ENCODE results near the gene SP1. TPM values are rescaled to one million over a fixed set of nuclear protein-coding genes. Genes with fewer than 3 reads are reported as not detected.

Gene SP1
- total RNA-seq, 1 experiment from 2014 or later = 72.9 TPM

- intact Hi-C loops (cut with micrococcal nuclease) = no loop called here
- Mint-ChIP-seq H3K9me3 (ENCODE audit: unreplicated experiment) (no peaks in the 10 kb centered on the region), H3K27ac (ENCODE audit: low read depth, unreplicated experiment) (no peak overlapping the region), H3K4me1 (ENCODE audit: insufficient read depth, unreplicated experiment) (peaks cover 34% of the 10 kb centered on the region), H3K36me3 (ENCODE audit: insufficient read depth, unreplicated experiment) (peaks cover 100% of the 10 kb centered on the region), H3K4me3 (ENCODE audit: unreplicated experiment) (no peak overlapping the region), H3K27me3 (ENCODE audit: insufficient read depth, unreplicated experiment) (no peaks in the 10 kb centered on the region)
- ChIA-PET CTCF (interaction anchor here (0.7 to 1.7 kb wide), 3 partner anchors 32 to 45 kb away, joined by 3 to 4 read pairs (median 3); no protein-coding TSS in a partner anchor), POLR2A (interaction anchor here (0.8 to 5.3 kb wide), 3 partner anchors 9 to 16 kb away, joined by 5 to 25 read pairs (median 5); no protein-coding TSS in a partner anchor)
- no peak for TF ChIP-seq CTCF (IDR thresholded peaks at IDR 0.05; ENCODE audit: unreplicated experiment)
- no peak for DNase-seq (ENCODE audit: unreplicated experiment)
- no TSS peak for BruUV-seq (replicated peaks)
Measured at GRCh38 chr12:53465679-53466078, 85.7 kb downstream of the SP1 start.

Other genes with a start within 250 kb of the SP1 start
- gene ZNF740, start 199.5 kb upstream of the SP1 start, total RNA-seq (2022) = 34.9 and 36.2 TPM in 2 replicates
- gene CSAD, start 199.3 kb upstream of the SP1 start, total RNA-seq (2022) = 22.7 and 30.8 TPM in 2 replicates
- gene ITGB7, start 172.9 kb upstream of the SP1 start, total RNA-seq (2022) = 1.0 and 1.1 TPM in 2 replicates
- 30.9 and 43.7 TPM in 2 replicates for gene RARG, start 148.0 kb upstream of the SP1 start, total RNA-seq (2022)
- 9.8 and 12.1 TPM in 2 replicates for gene ESPL1, start 111.9 kb upstream of the SP1 start, total RNA-seq (2022)
- gene PFDN5, start 84.6 kb upstream of the SP1 start, total RNA-seq (2022) = 205 and 229 TPM in 2 replicates
- gene MYG1, start 80.5 kb upstream of the SP1 start, total RNA-seq (2022) = 79.8 and 80.9 TPM in 2 replicates
- gene AAAS, start 58.6 kb upstream of the SP1 start, total RNA-seq (2022) = 52.7 and 60.5 TPM in 2 replicates
- gene SP7, start 43.8 kb upstream of the SP1 start, total RNA-seq (2022) = not detected in 2 replicates
- gene AMHR2, start 43.7 kb downstream of the SP1 start, total RNA-seq (2022) = not detected in 2 replicates
- 147 and 173 TPM in 2 replicates for gene PRR13, start 61.6 kb downstream of the SP1 start, total RNA-seq (2022)
- gene PCBP2, start 71.9 kb downstream of the SP1 start, total RNA-seq (2022) = 994 and 1,037 TPM in 2 replicates
- gene MAP3K12, start 119.3 kb downstream of the SP1 start, total RNA-seq (2022) = 4.6 and 5.9 TPM in 2 replicates
- 26.4 and 27.8 TPM in 2 replicates for gene TARBP2, start 121.1 kb downstream of the SP1 start, total RNA-seq (2022)
- gene NPFF, start 127.3 kb downstream of the SP1 start, total RNA-seq (2022) = not detected in 2 replicates
- gene ATF7, start 246.2 kb downstream of the SP1 start, total RNA-seq (2022) = 39.6 and 40.8 TPM in 2 replicates